C4-2B (cell line): ENCODE measurements around the gene CDKN2B-AS1.

Experiments used
- H3K27ac ChIP-seq: fragments of 450-650 bp; 2 replicates; pipeline ENCODE4 v1.5.1; 2017
- CTCF ChIP-seq: fragments of 450-650 bp; conservative IDR thresholded peaks from 2 replicates; pipeline ENCODE4 v1.5.1; 2017; ENCODE audit warnings: mild to moderate bottlenecking
- ZFX ChIP-seq: fragments of 450-650 bp; IDR thresholded peaks from 2 replicates; pipeline ENCODE4 v1.6.1; 2017

Gene CDKN2B-AS1

GRCh38 chr9:21966140-21966851 lies 28.3 kb upstream of the CDKN2B-AS1 start:
- TF ChIP-seq CTCF: no peak
- TF ChIP-seq ZFX: no peak

GRCh38 chr9:21967169-21967568 lies 27.4 kb upstream of the CDKN2B-AS1 start:
- no peak overlapping the region for H3K27ac ChIP-seq
- TF ChIP-seq CTCF (no peak), ZFX (no peak)

More at GRCh38 chr9:21966140-21966851, 28.3 kb upstream of the CDKN2B-AS1 start:
- H3K27ac ChIP-seq: no peak overlapping the region

- no peak for TF ChIP-seq CTCF
- no peak for TF ChIP-seq ZFX
- no peak overlapping the region for H3K27ac ChIP-seq
These were observed 26.9 kb upstream of the CDKN2B-AS1 start for GRCh38 chr9:21967702-21968101.

GRCh38 chr9:21968331-21969010 lies 26.1 kb upstream of the CDKN2B-AS1 start:
- no peak overlapping the region for H3K27ac ChIP-seq
- TF ChIP-seq CTCF (no peak), ZFX (no peak)

GRCh38 chr9:21969011-21969940 lies 25.3 kb upstream of the CDKN2B-AS1 start:
- no peak for TF ChIP-seq ZFX
- TF ChIP-seq CTCF: no peak
- no peak overlapping the region for H3K27ac ChIP-seq

- no peak for TF ChIP-seq CTCF
- no peak for TF ChIP-seq ZFX
- H3K27ac ChIP-seq: no peak overlapping the region
These were observed 24.4 kb upstream of the CDKN2B-AS1 start for GRCh38 chr9:21969951-21970799.
